HFFc6 (cell line): ENCODE results near the gene ATP8A1. TPM values are rescaled to one million over a fixed set of nuclear protein-coding genes. Genes with fewer than 3 reads are reported as not detected.

Source experiments
- DNase-seq: peaks from one replicate; pipeline ENCODE4 v3.0.0-alpha.2; 2018
- H3K27ac Mint-ChIP-seq: 2 replicates; pipeline ENCODE4 v1.8.0; 2020; ENCODE audit warnings: mild to moderate bottlenecking, mixed read lengths
- H3K27me3 Mint-ChIP-seq: 2 replicates; pipeline ENCODE4 v1.8.0; 2021; ENCODE audit warnings: mild to moderate bottlenecking, moderate library complexity, mixed read lengths; ENCODE audit not compliant: insufficient read depth
- H3K36me3 Mint-ChIP-seq: 2 replicates; pipeline ENCODE4 v1.8.0; 2021; ENCODE audit warnings: low read depth, mixed read lengths
- H3K4me1 Mint-ChIP-seq: 2 replicates; pipeline ENCODE4 v1.8.0; 2020; ENCODE audit warnings: low read depth, mixed read lengths
- H3K4me3 Mint-ChIP-seq: 2 replicates; pipeline ENCODE4 v1.8.0; 2020; ENCODE audit warnings: mild to moderate bottlenecking, moderate library complexity, mixed read lengths
- H3K9me3 Mint-ChIP-seq: 2 replicates; pipeline ENCODE4 v1.8.0; 2020; ENCODE audit warnings: mild to moderate bottlenecking, mixed read lengths
- total RNA-seq, 6 experiments: library from RNA; stranded (reverse); fragmentation: NEBNext Ultra II Directional; extraction: Animal tissue kit (Norgen Biotek cat#: 25700); gene quantifications; 2 replicates in 1 of 6; 3 replicates in 5 of 6; pipeline ENCODE4 v1.2.3, GENCODE V29; 2021
- TF ChIP-seq, protein P1 (sequence below): fragments of 200-600 bp; sonication (generic); IDR thresholded peaks from 2 replicates; pipeline ENCODE4 v1.5.0; 2021; ENCODE audit warnings: antibody characterized with exemption, mild to moderate bottlenecking

The ATP8A1 gene
- total RNA-seq, 6 experiments from 2014 or later: 0.03 to 0.28 (median 0.11) TPM

DNA sequence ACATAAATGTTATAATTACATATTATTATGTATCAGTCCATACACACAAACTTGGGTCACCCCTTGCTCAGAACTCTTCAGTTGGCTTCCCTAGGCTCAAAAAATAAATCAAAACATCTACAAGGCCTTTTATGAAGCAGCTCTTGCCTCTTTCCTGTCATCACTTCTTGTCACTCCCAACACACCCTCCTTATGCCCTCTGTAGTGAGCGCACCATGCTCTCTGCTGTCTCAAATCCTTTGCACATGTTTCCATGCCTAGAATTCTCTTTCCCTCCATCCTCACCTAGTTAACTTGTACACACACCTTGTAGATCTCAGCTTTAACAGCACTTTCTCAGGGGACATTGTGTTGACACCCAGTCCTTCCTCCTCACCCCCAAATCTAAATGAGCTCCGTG lies 53.0 kb downstream of the ATP8A1 start:
- H3K27ac Mint-ChIP-seq: no peak overlapping the region
- peaks cover 5% of the 10 kb centered on the region for H3K9me3 Mint-ChIP-seq
- no peaks in the 10 kb centered on the region for H3K4me1 Mint-ChIP-seq
- no peak overlapping the region for H3K4me3 Mint-ChIP-seq
- no peaks in the 10 kb centered on the region for H3K36me3 Mint-ChIP-seq
- TF ChIP-seq, protein P1, sequence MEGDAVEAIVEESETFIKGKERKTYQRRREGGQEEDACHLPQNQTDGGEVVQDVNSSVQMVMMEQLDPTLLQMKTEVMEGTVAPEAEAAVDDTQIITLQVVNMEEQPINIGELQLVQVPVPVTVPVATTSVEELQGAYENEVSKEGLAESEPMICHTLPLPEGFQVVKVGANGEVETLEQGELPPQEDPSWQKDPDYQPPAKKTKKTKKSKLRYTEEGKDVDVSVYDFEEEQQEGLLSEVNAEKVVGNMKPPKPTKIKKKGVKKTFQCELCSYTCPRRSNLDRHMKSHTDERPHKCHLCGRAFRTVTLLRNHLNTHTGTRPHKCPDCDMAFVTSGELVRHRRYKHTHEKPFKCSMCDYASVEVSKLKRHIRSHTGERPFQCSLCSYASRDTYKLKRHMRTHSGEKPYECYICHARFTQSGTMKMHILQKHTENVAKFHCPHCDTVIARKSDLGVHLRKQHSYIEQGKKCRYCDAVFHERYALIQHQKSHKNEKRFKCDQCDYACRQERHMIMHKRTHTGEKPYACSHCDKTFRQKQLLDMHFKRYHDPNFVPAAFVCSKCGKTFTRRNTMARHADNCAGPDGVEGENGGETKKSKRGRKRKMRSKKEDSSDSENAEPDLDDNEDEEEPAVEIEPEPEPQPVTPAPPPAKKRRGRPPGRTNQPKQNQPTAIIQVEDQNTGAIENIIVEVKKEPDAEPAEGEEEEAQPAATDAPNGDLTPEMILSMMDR: no peak
- no peak for DNase-seq
- H3K27me3 Mint-ChIP-seq: no peaks in the 10 kb centered on the region

- Mint-ChIP-seq H3K4me3 (no peak overlapping the region), H3K27ac (no peak overlapping the region), H3K36me3 (no peaks in the 10 kb centered on the region), H3K9me3 (peaks cover 5% of the 10 kb centered on the region), H3K4me1 (no peaks in the 10 kb centered on the region), H3K27me3 (no peaks in the 10 kb centered on the region)
- TF ChIP-seq, protein P1: no peak
- DNase-seq: no peak
Observed at GRCh38 chr4:42600578-42600977, 56.3 kb downstream of the ATP8A1 start.

DNA sequence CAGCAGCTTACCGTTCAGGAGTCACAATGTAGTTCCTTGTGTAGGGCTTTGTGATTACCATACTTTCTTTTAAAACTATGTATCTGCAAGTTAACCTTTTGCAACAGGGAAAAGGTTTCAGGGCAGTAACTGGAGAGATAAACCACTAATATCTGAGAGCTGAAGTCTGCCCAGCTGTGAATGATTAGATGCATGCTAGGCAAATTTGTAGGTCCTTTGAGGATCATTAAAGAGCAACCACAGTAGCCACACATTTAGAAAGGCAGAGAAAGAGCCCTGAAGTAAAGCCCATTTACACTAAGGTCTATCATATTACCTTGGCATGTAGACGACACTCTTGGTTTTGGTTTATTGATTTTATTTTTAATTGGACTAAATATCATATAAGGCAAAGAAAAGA lies 60.0 kb downstream of the ATP8A1 start:
- H3K4me1 Mint-ChIP-seq: no peaks in the 10 kb centered on the region
- no peak overlapping the region for H3K4me3 Mint-ChIP-seq
- DNase-seq: no peak
- no peaks in the 10 kb centered on the region for H3K36me3 Mint-ChIP-seq
- no peaks in the 10 kb centered on the region; the same call in 1 of the 2 replicates for H3K9me3 Mint-ChIP-seq
- no peak overlapping the region for H3K27ac Mint-ChIP-seq
- TF ChIP-seq, protein P1: no peak
- no peaks in the 10 kb centered on the region for H3K27me3 Mint-ChIP-seq

- Mint-ChIP-seq H3K36me3 (no peaks in the 10 kb centered on the region), H3K27me3 (no peaks in the 10 kb centered on the region), H3K9me3 (no peaks in the 10 kb centered on the region; the same call in 1 of the 2 replicates), H3K4me1 (no peaks in the 10 kb centered on the region), H3K4me3 (no peak overlapping the region), H3K27ac (no peak overlapping the region)
- DNase-seq: no peak
- TF ChIP-seq, protein P1: no peak
Observed at GRCh38 chr4:42594888-42595287, 62.0 kb downstream of the ATP8A1 start.

- TF ChIP-seq, protein P1: no peak
- Mint-ChIP-seq H3K36me3 (no peaks in the 10 kb centered on the region), H3K4me3 (no peak overlapping the region), H3K9me3 (no peaks in the 10 kb centered on the region), H3K4me1 (no peaks in the 10 kb centered on the region), H3K27me3 (no peaks in the 10 kb centered on the region; the same call in none of the 2 replicates), H3K27ac (no peak overlapping the region)
- DNase-seq: no peak
Observed at GRCh38 chr4:42588909-42589308, 68.0 kb downstream of the ATP8A1 start.

DNA sequence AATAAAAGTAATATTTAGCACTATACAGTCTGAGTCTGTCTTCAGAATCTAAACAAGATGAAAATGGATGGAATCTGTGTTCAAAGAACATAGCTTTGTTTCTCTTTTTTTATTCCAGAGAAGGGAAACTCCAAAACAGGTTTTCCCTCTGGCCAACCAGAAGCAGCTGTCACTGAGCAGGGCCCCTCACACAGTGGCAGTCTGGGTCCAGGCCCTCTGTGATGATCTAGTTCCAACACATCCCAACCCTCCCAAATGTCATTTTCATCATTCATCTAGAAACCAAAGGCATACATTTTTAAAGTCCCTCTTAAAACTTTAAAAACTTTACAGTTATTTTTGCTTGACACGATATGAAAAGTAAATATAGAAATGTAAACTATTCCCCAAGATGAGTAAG lies 70.1 kb downstream of the ATP8A1 start:
- no peak overlapping the region for H3K4me3 Mint-ChIP-seq
- no peaks in the 10 kb centered on the region for H3K4me1 Mint-ChIP-seq
- no peak for DNase-seq
- H3K9me3 Mint-ChIP-seq: no peaks in the 10 kb centered on the region
- no peaks in the 10 kb centered on the region; the same call in none of the 2 replicates for H3K27me3 Mint-ChIP-seq
- H3K27ac Mint-ChIP-seq: no peak overlapping the region
- no peaks in the 10 kb centered on the region for H3K36me3 Mint-ChIP-seq
- TF ChIP-seq, protein P1: no peak
